ENCODE data around the gene GAMT. TPM values are rescaled to one million over a fixed set of nuclear protein-coding genes. Genes with fewer than 3 reads are reported as not detected.

GAMT gene
- total and polyA plus RNA-seq, 2 of the 13 experiments (the other 11 are each of a cell fraction or from before 2014, with no cell fraction given) = 115 to 124 TPM

- peak; percentile 39 for TF ChIP-seq RBM39 (IDR thresholded peaks at IDR 0.05; ENCODE audit: low read depth, low read length, poor library complexity, severe bottlenecking)
- TF ChIP-seq ARNTL (CRISPR knock-in tag; IDR thresholded peaks at IDR 0.05) = peak; percentile 75
- TF ChIP-seq ZSCAN9 (CRISPR knock-in tag; IDR thresholded peaks at IDR 0.05; ENCODE audit: borderline replicate concordance) = peak; percentile 52; the same call in 1 of the 2 replicates
- TF ChIP-seq ELF3 (CRISPR knock-in tag; IDR thresholded peaks at IDR 0.05) = peak; percentile 27; the same call in 1 of the 2 replicates
- TF ChIP-seq ZNF615 (CRISPR knock-in tag; IDR thresholded peaks at IDR 0.05; ENCODE audit: borderline replicate concordance) = 0 out of 2 replicates have a peak, but pooled peaks have one; percentile 47
- TF ChIP-seq ZNF124 (CRISPR knock-in tag; IDR thresholded peaks at IDR 0.05) = 0 out of 2 replicates have a peak, but pooled peaks have one; percentile 47
- peak; percentile 66; the same call in 1 of the 2 replicates for TF ChIP-seq TAF1 (CRISPR knock-in tag; IDR thresholded peaks at IDR 0.05)
- peak; percentile 59 for TF ChIP-seq CSRNP1 (CRISPR knock-in tag; IDR thresholded peaks at IDR 0.05)
- 0 out of 2 replicates have a peak, but pooled peaks have one; percentile 44 for TF ChIP-seq ZNF354B (CRISPR knock-in tag; IDR thresholded peaks at IDR 0.05)
- peak; percentile 59 for TF ChIP-seq PBX2 (CRISPR knock-in tag; IDR thresholded peaks at IDR 0.05)
- TF ChIP-seq ARID2 (CRISPR knock-in tag; IDR thresholded peaks at IDR 0.05; ENCODE audit: borderline replicate concordance) = 0 out of 2 replicates have a peak, but pooled peaks have one; percentile 80
- peak; percentile 55; the same call in 1 of the 2 replicates for TF ChIP-seq NRL (CRISPR knock-in tag; IDR thresholded peaks at IDR 0.05; ENCODE audit: borderline replicate concordance)
- TF ChIP-seq SP2 (CRISPR knock-in tag; IDR thresholded peaks at IDR 0.05) = 0 out of 2 replicates have a peak, but pooled peaks have one; percentile 28
- TF ChIP-seq MTA1 (CRISPR knock-in tag; IDR thresholded peaks at IDR 0.05; ENCODE audit: borderline replicate concordance) = peak; percentile 70
- TF ChIP-seq GRHL1 (CRISPR knock-in tag; conservative IDR thresholded peaks at IDR 0.05) = no peak
- peak; percentile 40; the same call in 1 of the 2 replicates for TF ChIP-seq MYPOP (CRISPR knock-in tag; IDR thresholded peaks at IDR 0.05)
- TF ChIP-seq ZNF446 (CRISPR knock-in tag; IDR thresholded peaks at IDR 0.05) = no peak
- peak; percentile 63; the same call in 1 of the 3 replicates for TF ChIP-seq MXI1 (IDR thresholded peaks at IDR 0.05; ENCODE audit: borderline replicate concordance, low read depth, low read length)
- TF ChIP-seq RCOR2 (CRISPR knock-in tag; IDR thresholded peaks at IDR 0.05) = peak; percentile 97
- TF ChIP-seq ZNF282 (IDR thresholded peaks at IDR 0.05; ENCODE audit: partially characterized antibody) = no peak
Measured at GRCh38 chr19:1400281-1401137, 833 bp downstream of the GAMT start (continued).

All from HepG2 (cell line).